Heart right ventricle (tissue), 16 donors: ENCODE data around the gene KIAA1671. TPM values are rescaled to one million over a fixed set of nuclear protein-coding genes. Genes with fewer than 3 reads are reported as not detected.

Experiments used
- ATAC-seq, 8 donors: fragments of 200-7000 bp; cut with Tn5 transposase; one replicate each; pipeline ENCODE4 v1.9.1; 2020; ENCODE audit warnings: mild to moderate bottlenecking in 8 of 8, moderate library complexity in 8 of 8, moderate number of reproducible peaks in 1 of 8
- DNase-seq, 2 donors: peaks; one replicate each; pipeline ENCODE4 v3.0.0-alpha.2; 2020
- H3K27ac ChIP-seq, 10 donors: fragments of 200-600 bp; sonication (generic) in 2 of 10; one replicate each; pipeline versions ENCODE4 v1.5.0 to v1.8.0; 2020 to 2022; ENCODE audit warnings: mild to moderate bottlenecking in 3 of 10
- H3K27me3 ChIP-seq, 7 donors: fragments of 200-600 bp; one replicate each; pipeline ENCODE4 v1.8.0; 2021 to 2022; ENCODE audit warnings: mild to moderate bottlenecking in 2 of 7
- H3K36me3 ChIP-seq, 9 donors: fragments of 200-600 bp; sonication (generic) in 1 of 9; one replicate each; pipeline versions ENCODE4 v1.5.0 to v1.8.0; 2020 to 2022; ENCODE audit warnings: mild to moderate bottlenecking in 2 of 9
- H3K4me1 ChIP-seq, 9 donors: fragments of 200-600 bp; sonication (generic) in 1 of 9; one replicate each; pipeline versions ENCODE4 v1.5.0 to v1.8.0; 2020 to 2022; ENCODE audit warnings: mild to moderate bottlenecking in 4 of 9
- H3K4me3 ChIP-seq, 10 donors: fragments of 200-600 bp; sonication (generic) in 2 of 10; one replicate each; pipeline versions ENCODE4 v1.5.0 to v1.8.0; 2020 to 2022; ENCODE audit warnings: mild to moderate bottlenecking in 7 of 10, moderate library complexity in 2 of 10
- H3K9me3 ChIP-seq, 11 donors: fragments of 200-600 bp in 10 of 11; sonication (generic) in 2 of 11; one replicate each; pipeline versions ENCODE4 v1.5.0 to v1.8.0; 2013 to 2022; ENCODE audit warnings: mild to moderate bottlenecking in 2 of 11, control low read depth in 1 of 11, moderate library complexity in 1 of 11
- CTCF ChIP-seq, 9 donors: fragments of 200-600 bp; sonication (generic) in 2 of 9; IDR thresholded peaks; one replicate each; pipeline versions ENCODE4 v1.5.0 to v1.8.0; 2021 to 2022; ENCODE audit warnings: antibody characterized with exemption in 9 of 9, mild to moderate bottlenecking in 5 of 9, moderate library complexity in 1 of 9
- WGBS, 2 donors: extraction: QIAGEN DNeasy Blood & Tissue Kit; methylation state at CpG; one replicate each; pipeline ENCODE4 v1.1.7; 2013; ENCODE audit warnings: inconsistent platforms in 1 of 2; 5-methylcytosine and 5-hydroxymethylcytosine counted together
- intact Hi-C, 10 donors: fragments of 100-400 bp; cut with DNase I; formaldehyde crosslinking; loops; one replicate each; pipeline versions ENCODE4 v1.11.1 to v1.14.2; 2022
- polyA plus RNA-seq, 2 donors: library from polyadenylated mRNA; stranded (reverse); fragments of 200-250 nt; gene quantifications; one replicate each; pipeline ENCODE4 v1.2.3, GENCODE V29; 2013
- total RNA-seq, 10 donors: library from RNA; stranded (reverse); fragmentation: NEBNext Ultra II Directional in 3 of 10; extraction: Animal tissue kit (Norgen Biotek cat#: 25700) in 3 of 10; gene quantifications; one replicate each; pipeline versions ENCODE4 v1.2.1 to v1.2.4, GENCODE V29; 2021 to 2023
- donor health status: Arrhythmogenic right ventricular cardiomyopathy.
- donor health status: ischemic (EF 13 %, LVEDD 7.1; RV severe dilation, severe dysfunction).
- donor health status: healthy with polysubstance abuse.
- donor health status: DM: no; HTN: yes; CAD: no.
- donor health status: DM: no; HTN: no; CAD: no.
- donor health status: ischemic (EF 25% LVEDD 6.9; RV normal size, moderate dysfunction).
- donor health status: ischemic (EF 25% LVEDD 5.7; RV mildly dilated, moderate dysfunction).
- donor health status: healthy.
- donor health status: DM: yes; HTN: yes; CAD: no.
- donor health status: Ischemic cardiomyopathy.
- donor health status: ischemic (EF 35%, LVEDD 5.7; RV mildly dilated, moderate dysfunction).
- donor health status: nonischemic (EF 11% LVEDD 7.7; RV severe dilation, severe dysfunction).
- donor health status: DM: yes; HTN: yes; CAD: no.
- donor health status: PGD.
- donor health status: ischemic (EF 29% LVEDD 5.4; RV normal size, mild dysfunction).
- donor health status: nonischemic (EF 23%, LVEDD 6.1; RV moderate dilation, normal function).

The KIAA1671 gene
- total and polyA plus RNA-seq, 12 donors, result 2.9 to 26.2 (median 13.7) TPM

- Histone ChIP-seq H3K9me3 (peaks cover 0 to 3% (median 1%) of the 10 kb centered on the region in 11 donors), H3K27me3 (no peaks in the 10 kb centered on the region), H3K27ac (no peak overlapping the region), H3K4me3 (no peak overlapping the region), H3K4me1 (peaks cover 0 to 3% (median 0%) of the 10 kb centered on the region in 9 donors), H3K36me3 (peaks cover 0 to 84% (median 10%) of the 10 kb centered on the region in 9 donors)
- ATAC-seq, result no peak
- no peak for TF ChIP-seq CTCF (IDR thresholded peaks at IDR 0.05)
- DNase-seq, result no peak
- intact Hi-C loops, result loop anchor here in 9 of 10 donors (5.0 to 10.0 kb wide), 4 partner anchors 60 to 92 kb away; no protein-coding TSS in a partner anchor
- 93 to 95% methylated on average over 13 of the region's 13 CpGs for WGBS, 2 donors
Observed at GRCh38 chr22:25174156-25174887, 221.8 kb downstream of the KIAA1671 start.

- WGBS, 2 donors, result 76 to 78% methylated on average over 6 of the region's 6 CpGs
- no peak overlapping the region for H3K27ac ChIP-seq
- DNase-seq, result no peak
- no peak overlapping the region for H3K4me3 ChIP-seq
- no peak for TF ChIP-seq CTCF (IDR thresholded peaks at IDR 0.05)
- H3K4me1 ChIP-seq, result peaks cover 0 to 3% (median 0%) of the 10 kb centered on the region in 9 donors
- H3K36me3 ChIP-seq, result peaks cover 0 to 90% (median 16%) of the 10 kb centered on the region in 9 donors
- no peaks in the 10 kb centered on the region for H3K27me3 ChIP-seq
- H3K9me3 ChIP-seq, result peaks cover 0 to 9% (median 3%) of the 10 kb centered on the region in 11 donors
- no peak for ATAC-seq
- intact Hi-C loops, result loop anchor here in 9 of 10 donors (5.0 to 10.0 kb wide), 4 partner anchors 60 to 93 kb away; no protein-coding TSS in a partner anchor
Observed at GRCh38 chr22:25174888-25175411, 222.4 kb downstream of the KIAA1671 start.

- Histone ChIP-seq H3K4me3 (no peak overlapping the region), H3K27ac (no peak overlapping the region), H3K9me3 (peaks cover 0 to 12% (median 3%) of the 10 kb centered on the region in 11 donors), H3K4me1 (peaks cover 0 to 3% (median 0%) of the 10 kb centered on the region in 9 donors), H3K36me3 (peaks cover 0 to 94% (median 17%) of the 10 kb centered on the region in 9 donors), H3K27me3 (no peaks in the 10 kb centered on the region)
- intact Hi-C loops, result loop anchor here in 3 of 10 donors (10.0 kb wide), 2 partner anchors 61 to 91 kb away; no protein-coding TSS in a partner anchor
- 90 to 97% methylated on average over 6 of the region's 6 CpGs for WGBS, 2 donors
- DNase-seq (no peak), ATAC-seq (peak in 1 of 8 donors; percentile 10)
- TF ChIP-seq CTCF (IDR thresholded peaks at IDR 0.05), result no peak
Observed at GRCh38 chr22:25176175-25176574, 223.7 kb downstream of the KIAA1671 start.

- intact Hi-C loops, result loop anchor here in 3 of 10 donors (10.0 kb wide), 2 partner anchors 62 to 92 kb away; no protein-coding TSS in a partner anchor
- ATAC-seq (no peak), DNase-seq (no peak)
- H3K9me3 ChIP-seq, result peaks cover 0 to 12% (median 3%) of the 10 kb centered on the region in 11 donors
- H3K27me3 ChIP-seq, result no peaks in the 10 kb centered on the region
- H3K27ac ChIP-seq, result no peak overlapping the region
- peaks cover 0 to 3% (median 0%) of the 10 kb centered on the region in 9 donors for H3K4me1 ChIP-seq
- peaks cover 0 to 95% (median 17%) of the 10 kb centered on the region in 9 donors for H3K36me3 ChIP-seq
- TF ChIP-seq CTCF (IDR thresholded peaks at IDR 0.05), result no peak
- no peak overlapping the region for H3K4me3 ChIP-seq
- 92 to 98% methylated on average over 3 of the region's 3 CpGs for WGBS, 2 donors
Observed at GRCh38 chr22:25176799-25177198, 224.3 kb downstream of the KIAA1671 start.
